Measurements from ENCODE around the gene EFCAB11. TPM values are rescaled to one million over a fixed set of nuclear protein-coding genes. Genes with fewer than 3 reads are reported as not detected.

EFCAB11 gene
- total RNA-seq, 1 experiment from 2014 or later = 15.5 TPM

DNA sequence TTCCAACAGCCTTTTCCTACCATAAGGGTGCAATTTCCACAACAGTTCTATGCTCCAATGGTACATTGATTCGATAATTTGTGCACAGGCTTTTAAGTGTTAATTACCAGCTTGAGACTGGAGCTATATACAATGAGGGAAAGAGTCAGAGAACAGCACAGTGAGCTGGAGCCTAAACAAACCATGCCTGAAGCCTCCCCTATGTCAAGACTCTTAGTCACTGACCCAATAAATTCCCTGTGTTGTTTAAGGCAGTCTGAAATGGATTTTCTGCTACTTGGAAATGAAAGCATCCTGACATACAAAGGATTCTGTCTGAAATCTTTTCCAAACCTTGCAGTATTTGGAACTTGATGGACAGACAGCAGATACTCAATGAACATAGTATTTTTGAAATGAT is 149.0 kb downstream of the EFCAB11 start:
- no peak for DNase-seq (ENCODE audit: low spot score)
- Mint-ChIP-seq H3K9me3 (no peaks in the 10 kb centered on the region), H3K27me3 (ENCODE audit: low read depth) (no peaks in the 10 kb centered on the region), H3K36me3 (no peaks in the 10 kb centered on the region), H3K27ac (no peak overlapping the region), H3K4me1 (peaks cover 2% of the 10 kb centered on the region; the same call in 1 of the 2 replicates), H3K4me3 (no peak overlapping the region)
- CTCF ChIA-PET = interaction anchor here (0.5 to 0.8 kb wide), 2 partner anchors 43 to 308 kb away, joined by 5 read pairs; no protein-coding TSS in a partner anchor
- no peak for ATAC-seq
- TF ChIP-seq NR2C2 (CRISPR knock-in tag; IDR thresholded peaks at IDR 0.05) (no peak), SMAD4 (CRISPR knock-in tag; IDR thresholded peaks at IDR 0.05) (no peak), ATF3 (CRISPR knock-in tag; conservative IDR thresholded peaks at IDR 0.05) (no peak), TEAD1 (CRISPR knock-in tag; IDR thresholded peaks at IDR 0.05) (no peak), E2F1 (CRISPR knock-in tag; IDR thresholded peaks at IDR 0.05) (no peak)
- POLR2A ChIA-PET = no interaction called here

GRCh38 chr14:89803542-89803941 is 151.0 kb downstream of the EFCAB11 start:
- ATAC-seq (no peak), DNase-seq (ENCODE audit: low spot score) (no peak)
- H3K36me3 Mint-ChIP-seq = no peaks in the 10 kb centered on the region
- no peaks in the 10 kb centered on the region for H3K27me3 Mint-ChIP-seq (ENCODE audit: low read depth)
- no peaks in the 10 kb centered on the region for H3K9me3 Mint-ChIP-seq
- TF ChIP-seq FOXJ3 (CRISPR knock-in tag; IDR thresholded peaks at IDR 0.05; ENCODE audit: borderline replicate concordance) (no peak), ELF4 (CRISPR knock-in tag; IDR thresholded peaks at IDR 0.05; ENCODE audit: low read depth) (no peak), ZBTB21 (CRISPR knock-in tag; IDR thresholded peaks at IDR 0.05; ENCODE audit: borderline replicate concordance) (no peak), ZNF121 (CRISPR knock-in tag; IDR thresholded peaks at IDR 0.05) (no peak), ZNF232 (CRISPR knock-in tag; IDR thresholded peaks at IDR 0.05) (no peak), SP1 (CRISPR knock-in tag; conservative IDR thresholded peaks at IDR 0.05) (no peak), FOXP1 (CRISPR knock-in tag; IDR thresholded peaks at IDR 0.05; ENCODE audit: borderline replicate concordance) (no peak), TCF7 (CRISPR knock-in tag; IDR thresholded peaks at IDR 0.05; ENCODE audit: low read depth) (no peak), GRHL2 (CRISPR knock-in tag; IDR thresholded peaks at IDR 0.05; ENCODE audit: insufficient replicate concordance, severe bottlenecking) (no peak), TEAD4 (CRISPR knock-in tag; IDR thresholded peaks at IDR 0.05) (no peak), ATF1 (CRISPR knock-in tag; IDR thresholded peaks at IDR 0.05) (no peak), FOXK1 (CRISPR knock-in tag; IDR thresholded peaks at IDR 0.05) (no peak), CREB1 (CRISPR knock-in tag; IDR thresholded peaks at IDR 0.05) (no peak), SMAD3 (CRISPR knock-in tag; IDR thresholded peaks at IDR 0.05; ENCODE audit: borderline replicate concordance) (no peak), ZNF671 (CRISPR knock-in tag; IDR thresholded peaks at IDR 0.05) (no peak), E2F1 (CRISPR knock-in tag; IDR thresholded peaks at IDR 0.05) (no peak), E2F5 (CRISPR knock-in tag; IDR thresholded peaks at IDR 0.05) (no peak), NFATC4 (CRISPR knock-in tag; IDR thresholded peaks at IDR 0.05) (no peak)
- TF ChIP-seq, protein P1, sequence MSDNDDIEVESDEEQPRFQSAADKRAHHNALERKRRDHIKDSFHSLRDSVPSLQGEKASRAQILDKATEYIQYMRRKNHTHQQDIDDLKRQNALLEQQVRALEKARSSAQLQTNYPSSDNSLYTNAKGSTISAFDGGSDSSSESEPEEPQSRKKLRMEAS (CRISPR knock-in tag; IDR thresholded peaks at IDR 0.05) = no peak
- TF ChIP-seq, protein P2, sequence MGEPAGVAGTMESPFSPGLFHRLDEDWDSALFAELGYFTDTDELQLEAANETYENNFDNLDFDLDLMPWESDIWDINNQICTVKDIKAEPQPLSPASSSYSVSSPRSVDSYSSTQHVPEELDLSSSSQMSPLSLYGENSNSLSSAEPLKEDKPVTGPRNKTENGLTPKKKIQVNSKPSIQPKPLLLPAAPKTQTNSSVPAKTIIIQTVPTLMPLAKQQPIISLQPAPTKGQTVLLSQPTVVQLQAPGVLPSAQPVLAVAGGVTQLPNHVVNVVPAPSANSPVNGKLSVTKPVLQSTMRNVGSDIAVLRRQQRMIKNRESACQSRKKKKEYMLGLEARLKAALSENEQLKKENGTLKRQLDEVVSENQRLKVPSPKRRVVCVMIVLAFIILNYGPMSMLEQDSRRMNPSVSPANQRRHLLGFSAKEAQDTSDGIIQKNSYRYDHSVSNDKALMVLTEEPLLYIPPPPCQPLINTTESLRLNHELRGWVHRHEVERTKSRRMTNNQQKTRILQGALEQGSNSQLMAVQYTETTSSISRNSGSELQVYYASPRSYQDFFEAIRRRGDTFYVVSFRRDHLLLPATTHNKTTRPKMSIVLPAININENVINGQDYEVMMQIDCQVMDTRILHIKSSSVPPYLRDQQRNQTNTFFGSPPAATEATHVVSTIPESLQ (CRISPR knock-in tag; IDR thresholded peaks at IDR 0.05) = no peak
- CTCF ChIA-PET = no interaction called here
- POLR2A ChIA-PET = no interaction called here
- no peak overlapping the region for H3K4me3 Mint-ChIP-seq
- peaks cover 4% of the 10 kb centered on the region; the same call in 1 of the 2 replicates for H3K4me1 Mint-ChIP-seq
- H3K27ac Mint-ChIP-seq = no peak overlapping the region
